ENCODE results near the gene APOF.

- TF ChIP-seq POLR2AphosphoS5 (IDR thresholded peaks at IDR 0.05; ENCODE audit: insufficient read depth in 1 of 2, low read depth in 1 of 2) (no peak), CTCF (IDR thresholded peaks at IDR 0.05) (no peak), POLR2A (IDR thresholded peaks at IDR 0.05) (no peak)
These were observed 36.5 kb downstream of the APOF start for GRCh38 chr12:56326126-56326525.

Data from vagina (tissue), 2 donors.